ENCODE measurements around the gene TAX1BP3.

DNA sequence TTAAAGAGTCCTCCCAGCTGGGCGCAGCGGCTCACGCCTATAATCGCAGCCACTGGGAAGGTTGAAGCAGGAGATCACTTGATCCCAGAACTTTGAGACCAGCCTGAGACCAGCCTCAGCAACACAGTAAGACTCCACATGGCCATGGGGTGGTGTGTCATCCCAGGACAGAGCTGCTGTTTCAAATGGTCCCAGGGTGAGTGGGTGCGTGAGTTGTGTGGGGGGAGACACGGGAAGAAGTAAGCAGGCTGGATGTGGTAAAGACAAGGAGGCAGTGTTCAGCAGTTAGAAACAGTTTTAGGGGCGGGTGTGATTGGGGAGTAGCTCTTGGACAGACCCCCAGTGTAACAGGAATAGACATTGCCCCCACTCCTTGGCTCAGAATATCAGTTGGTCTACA, 36.1 kb downstream of the TAX1BP3 start:
- TF ChIP-seq CTCF (IDR thresholded peaks at IDR 0.05) (no peak), POLR2A (IDR thresholded peaks at IDR 0.05) (no peak)
